GM18502 (cell line): ENCODE data around the gene TUT4.

Experiments
- ATAC-seq: cut with Tn5 transposase; IDR thresholded peaks from one replicate; pipeline ENCODE4 v1.9.1; 2021; ENCODE audit warnings: mild to moderate bottlenecking; ENCODE audit not compliant: unreplicated experiment, poor library complexity

The TUT4 gene

DNA sequence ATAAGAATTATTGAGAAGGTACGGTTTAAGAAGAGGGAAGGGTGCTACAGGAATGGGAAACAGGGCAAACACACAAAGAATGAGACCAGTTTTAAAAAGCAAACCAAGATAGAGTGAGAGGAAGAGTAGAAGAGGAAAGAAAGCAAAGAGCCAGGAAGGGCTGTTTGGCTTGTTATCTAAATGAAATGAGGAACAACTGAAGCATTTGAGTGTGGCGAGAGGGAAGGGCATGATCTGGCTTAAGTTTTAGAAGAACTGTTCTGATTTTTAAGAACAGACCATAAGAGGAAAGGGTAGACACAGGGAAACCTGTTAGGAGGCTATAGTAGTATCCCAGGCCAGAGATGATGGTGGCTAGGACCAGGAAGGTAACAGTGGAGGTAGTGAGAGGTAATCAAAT lies 73.8 kb downstream of the TUT4 start:
- no peak for ATAC-seq

DNA sequence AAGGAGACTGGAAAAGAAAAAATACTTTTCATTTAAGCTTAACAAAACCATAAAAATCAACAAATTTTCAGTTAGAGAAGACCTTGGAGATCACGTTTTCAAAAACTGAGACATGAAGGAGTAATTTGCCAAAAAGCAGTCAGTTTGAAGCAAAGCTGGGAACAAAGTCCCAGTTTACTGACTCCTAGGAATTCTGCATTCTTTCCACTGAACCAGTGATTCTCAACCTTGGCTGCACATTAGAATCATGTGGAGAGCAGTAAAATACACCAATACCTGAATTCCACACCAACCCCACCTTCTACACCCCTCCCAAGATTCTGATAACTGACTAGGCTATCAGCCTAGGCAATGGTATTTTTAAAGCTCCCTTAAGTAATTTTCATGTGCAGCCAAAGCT lies 75.0 kb downstream of the TUT4 start:
- no peak for ATAC-seq

DNA sequence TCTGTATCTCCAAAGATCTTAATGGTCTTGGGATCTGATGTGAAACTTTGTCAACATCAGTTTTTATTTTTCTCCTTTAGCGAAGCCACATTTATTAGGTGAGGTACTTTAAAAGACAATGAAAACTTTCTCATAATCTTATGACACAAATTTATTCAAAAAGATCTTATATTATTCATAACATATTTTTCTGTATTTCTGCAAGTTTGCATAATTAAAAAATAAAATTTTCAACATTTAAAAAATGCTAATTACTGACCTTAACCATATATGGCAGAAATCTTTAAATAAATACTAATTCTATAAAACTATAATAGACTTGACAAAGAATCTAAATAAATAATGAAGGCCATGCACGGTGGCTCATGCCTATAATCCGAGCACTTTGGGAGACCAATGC lies 75.9 kb downstream of the TUT4 start:
- no peak for ATAC-seq

DNA sequence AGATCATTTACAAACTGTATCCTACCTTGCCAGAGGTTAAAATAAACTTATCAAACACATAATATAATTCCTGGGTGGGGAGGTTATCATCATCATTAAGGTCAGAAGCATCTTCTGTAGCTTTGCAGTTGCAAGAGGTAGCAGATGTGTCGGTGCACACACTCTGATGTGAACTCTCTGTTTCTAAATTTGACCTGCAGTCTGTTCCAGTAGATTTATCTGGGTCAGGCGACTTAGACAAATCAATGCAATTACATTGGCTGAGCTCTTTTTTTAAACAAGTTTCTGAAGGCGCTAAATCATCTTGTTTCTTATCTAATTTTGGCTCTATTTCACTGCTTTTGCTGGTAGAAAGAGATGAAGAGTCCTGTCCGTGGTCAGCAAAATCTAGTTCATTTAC lies 78.1 kb downstream of the TUT4 start:
- ATAC-seq: no peak

DNA sequence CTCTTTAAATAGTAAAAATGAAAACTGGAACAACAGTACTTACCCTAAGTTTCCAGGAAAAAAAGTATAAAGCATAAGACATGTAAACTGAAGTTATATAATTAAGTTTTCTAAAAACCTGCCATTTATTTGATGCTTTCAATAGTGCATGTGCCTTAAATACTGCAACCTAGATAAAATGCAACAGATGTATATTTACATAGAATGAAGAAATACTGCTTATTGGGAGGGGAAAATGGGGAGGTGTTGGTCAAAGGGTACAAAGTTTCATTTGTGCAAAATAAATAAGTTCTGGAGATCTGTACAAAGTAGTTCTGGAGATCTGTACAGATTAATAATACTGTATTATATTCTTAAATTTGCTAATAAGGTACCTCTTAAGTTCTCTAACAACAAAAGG lies 79.9 kb downstream of the TUT4 start:
- ATAC-seq: no peak

DNA sequence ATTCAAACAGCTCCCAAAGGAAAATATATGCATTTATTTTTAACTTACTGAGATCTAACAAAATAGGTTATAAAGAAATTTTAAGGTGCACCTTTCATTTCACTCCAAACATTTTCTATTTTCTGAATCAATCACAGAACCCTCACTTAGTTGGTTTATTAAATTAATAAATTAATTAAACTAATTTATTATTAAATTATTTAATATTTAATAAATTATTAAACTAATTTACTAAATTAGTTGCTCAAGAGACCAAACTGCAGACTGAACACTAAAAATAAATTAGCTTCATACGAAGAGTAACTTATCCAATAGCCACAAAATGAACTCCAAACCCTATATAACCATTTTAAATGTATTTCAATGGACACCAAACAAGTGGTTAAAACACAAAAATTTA lies 80.5 kb downstream of the TUT4 start:
- ATAC-seq: no peak

DNA sequence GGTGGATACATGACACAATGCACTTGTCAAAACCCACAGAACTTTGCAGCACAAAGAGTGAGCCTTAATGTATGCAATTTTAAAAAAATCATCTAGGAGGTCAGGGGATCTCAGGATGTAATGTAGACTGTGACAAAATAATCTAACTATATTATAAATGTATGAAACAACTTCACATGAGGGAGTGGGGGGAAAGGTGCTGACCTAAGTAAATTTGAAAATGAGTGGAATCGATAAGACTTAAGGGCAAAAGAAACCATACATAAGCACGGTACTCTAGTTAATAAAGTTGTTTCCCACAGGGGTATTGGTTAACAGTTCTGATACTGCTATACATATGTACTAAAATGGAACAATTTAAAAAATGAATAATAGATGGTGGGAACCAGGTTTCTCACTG lies 83.8 kb downstream of the TUT4 start:
- ATAC-seq: no peak

DNA sequence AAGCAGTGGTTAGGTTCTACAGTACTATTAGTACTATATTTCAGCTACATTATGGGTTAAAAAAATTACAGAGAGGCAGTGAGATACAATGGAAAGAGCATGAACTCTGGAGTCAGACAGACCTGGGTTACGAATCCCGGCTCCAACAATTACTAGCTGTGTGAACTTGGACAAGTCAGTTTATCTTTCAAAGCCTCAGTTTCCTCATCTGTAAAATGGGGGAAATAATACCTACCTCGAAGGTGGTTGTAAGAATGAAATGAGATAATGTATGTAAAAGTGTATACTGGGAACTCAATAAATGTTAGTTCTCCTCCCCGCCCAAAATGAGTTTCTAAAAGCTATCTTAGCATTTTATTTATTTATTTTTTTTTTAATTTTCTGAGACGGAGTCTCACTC lies 89.0 kb downstream of the TUT4 start:
- ATAC-seq: no peak

DNA sequence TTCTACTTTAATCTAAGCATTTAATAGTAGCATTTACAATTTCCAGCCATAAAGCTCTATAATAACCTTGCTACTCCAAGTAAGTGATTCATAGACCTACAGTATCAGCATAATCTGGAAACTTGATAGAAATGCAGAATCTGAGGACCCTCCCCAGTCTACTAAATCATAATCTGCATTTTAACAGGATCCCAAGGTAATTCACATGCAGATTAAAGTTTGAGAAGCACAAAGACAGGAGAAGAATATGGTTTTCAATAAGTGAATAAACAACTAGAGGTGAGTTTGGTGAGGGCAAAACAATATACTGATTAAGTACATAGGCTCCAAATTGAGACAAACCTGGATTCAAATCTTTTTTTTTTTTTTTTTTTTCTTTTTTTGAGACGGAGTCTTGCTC lies 91.1 kb downstream of the TUT4 start:
- ATAC-seq: no peak

DNA sequence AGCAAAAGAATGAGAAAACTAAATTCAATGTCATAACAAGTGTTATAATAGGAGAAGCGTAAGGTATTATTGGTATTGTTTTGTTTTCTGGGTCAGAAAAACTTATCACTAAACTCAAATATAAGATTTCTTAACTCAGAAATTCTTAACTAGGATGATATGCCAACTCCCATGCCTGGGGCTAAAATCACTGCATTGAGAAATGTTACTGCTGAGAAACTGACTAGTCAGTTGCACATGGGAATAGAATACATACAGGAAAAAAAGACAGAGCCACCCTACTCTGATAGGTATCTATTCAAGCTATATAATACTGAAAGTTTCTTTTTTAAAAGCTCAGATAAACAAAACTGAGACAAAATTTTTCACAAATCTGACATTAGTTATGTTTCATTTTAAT lies 92.2 kb downstream of the TUT4 start:
- no peak for ATAC-seq

DNA sequence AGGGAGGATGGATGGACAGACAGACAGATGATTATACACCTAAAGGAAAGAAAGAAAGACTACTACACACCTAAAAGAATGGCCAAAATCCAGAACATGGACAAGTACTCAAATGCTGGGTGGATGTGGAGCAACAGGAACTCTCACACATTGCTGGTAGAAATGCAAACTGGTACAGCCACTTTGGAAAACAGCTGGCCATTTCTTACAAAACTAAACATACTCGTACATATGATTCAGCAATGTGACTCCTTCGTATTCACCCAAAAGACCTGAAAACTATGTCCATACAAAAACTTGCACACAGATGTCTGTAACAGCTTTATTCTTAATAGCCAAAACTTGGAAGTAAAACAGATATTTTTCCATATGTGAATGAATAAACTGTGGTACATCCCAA lies 97.2 kb downstream of the TUT4 start:
- no peak for ATAC-seq

DNA sequence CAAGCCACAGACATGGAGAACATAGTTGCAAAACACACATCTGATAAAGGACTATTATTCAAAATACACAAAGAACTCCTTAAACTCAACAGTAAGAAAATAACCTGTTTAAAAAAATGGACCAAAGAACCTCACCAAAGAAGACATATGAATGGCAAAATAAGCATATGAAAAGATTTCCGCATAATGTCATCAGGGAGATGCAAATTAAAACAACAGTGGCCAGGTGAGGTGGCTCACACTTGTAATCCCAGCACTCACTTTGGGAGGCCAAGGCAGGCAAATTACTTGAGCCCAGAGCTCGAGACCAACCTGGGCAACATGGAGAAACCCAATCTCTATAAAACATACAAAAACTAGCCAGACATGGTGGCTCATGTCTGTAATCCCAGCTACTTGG lies 98.1 kb downstream of the TUT4 start:
- no peak for ATAC-seq

DNA sequence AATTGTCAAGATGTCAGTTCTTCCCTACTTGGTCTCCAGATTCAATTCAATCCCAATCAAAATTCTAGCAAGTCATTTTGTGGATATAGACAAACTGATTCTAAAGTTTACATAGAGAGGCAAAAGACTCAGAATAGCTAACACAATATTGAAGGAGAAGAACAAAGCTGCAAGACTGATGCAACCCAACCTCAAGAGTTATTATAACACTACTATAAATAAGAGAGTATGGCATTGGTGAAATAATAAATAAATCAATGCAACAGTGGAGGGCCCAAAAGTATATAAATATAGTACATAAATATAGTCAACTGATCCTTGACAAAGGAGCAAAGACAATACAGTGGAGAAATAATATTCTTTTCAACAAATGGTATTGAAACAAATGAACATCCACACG lies 98.8 kb downstream of the TUT4 start:
- ATAC-seq: no peak

DNA sequence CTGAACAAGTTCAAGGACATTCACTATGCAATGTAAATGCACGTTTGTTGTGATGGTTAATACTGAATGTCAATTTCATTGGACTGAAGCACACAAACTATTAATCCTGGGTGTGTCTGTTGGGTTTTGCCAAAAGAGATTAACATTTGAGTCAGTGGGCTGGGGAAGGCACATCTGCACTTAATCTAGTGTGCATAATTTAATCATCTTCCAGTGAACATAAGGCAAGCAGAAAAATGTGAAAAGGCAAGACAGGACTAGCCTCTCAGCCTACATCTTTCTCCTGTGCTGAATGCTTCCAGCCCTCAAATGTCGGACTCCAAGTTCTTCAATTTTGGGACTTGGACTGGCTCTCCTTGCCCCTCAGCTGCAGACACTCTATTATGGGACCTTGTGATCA lies 108.4 kb downstream of the TUT4 start:
- ATAC-seq: no peak

DNA sequence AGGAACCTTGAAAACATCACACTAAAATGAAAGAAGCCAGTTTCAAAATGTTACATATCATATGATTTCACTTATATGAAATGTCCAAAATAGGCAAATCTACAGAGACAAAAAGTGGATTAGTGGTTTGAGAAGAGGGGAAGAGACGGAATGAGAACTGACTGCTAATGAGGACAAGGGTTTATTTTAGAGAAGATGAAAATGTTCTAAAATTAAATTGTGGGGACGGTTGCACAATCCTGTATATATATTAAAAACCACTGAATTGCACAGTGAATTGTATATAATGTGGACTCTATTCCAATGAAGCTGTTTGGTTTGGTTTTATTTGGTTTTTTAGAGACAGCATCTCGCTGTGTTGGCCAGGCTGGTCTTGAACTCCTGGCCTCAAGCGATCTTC lies 112.9 kb downstream of the TUT4 start:
- ATAC-seq: no peak

DNA sequence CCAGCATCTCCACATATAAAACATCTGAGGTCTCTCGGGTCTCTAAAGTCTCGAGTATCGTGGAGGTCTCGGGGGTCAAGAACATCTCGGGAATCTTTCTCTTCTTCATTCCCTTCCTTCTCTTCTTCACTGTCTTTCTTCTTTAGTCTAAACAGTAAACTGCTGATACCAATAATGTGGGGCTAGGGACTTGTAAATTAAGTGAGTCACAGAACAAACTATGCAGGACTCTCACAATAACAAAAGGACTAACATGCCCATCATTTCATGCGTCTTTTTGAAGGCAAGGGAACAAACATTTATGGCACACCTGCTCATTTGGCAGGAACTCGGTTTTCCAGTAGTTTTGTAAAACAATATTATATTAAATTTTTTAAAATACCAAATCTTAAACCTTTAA lies 116.1 kb downstream of the TUT4 start:
- no peak for ATAC-seq

DNA sequence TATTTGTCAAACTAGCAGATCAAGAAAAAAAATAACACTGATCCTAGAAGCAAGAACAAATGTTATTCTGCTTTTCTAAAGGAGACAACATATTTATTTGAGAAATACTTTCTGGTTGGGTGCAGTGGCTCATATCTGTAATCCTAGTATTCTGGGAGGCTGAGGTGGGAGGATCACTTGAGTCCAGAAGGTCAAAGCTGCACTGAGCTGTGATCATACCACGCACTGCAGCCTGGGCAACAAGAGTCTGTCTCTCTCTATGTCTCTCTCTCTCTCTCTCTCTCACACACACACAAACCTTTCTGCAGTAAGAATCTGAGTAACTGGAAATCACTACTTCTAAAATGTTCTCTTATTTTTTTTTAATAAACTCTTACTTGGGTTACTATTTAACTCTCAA lies 117.2 kb downstream of the TUT4 start:
- no peak for ATAC-seq

DNA sequence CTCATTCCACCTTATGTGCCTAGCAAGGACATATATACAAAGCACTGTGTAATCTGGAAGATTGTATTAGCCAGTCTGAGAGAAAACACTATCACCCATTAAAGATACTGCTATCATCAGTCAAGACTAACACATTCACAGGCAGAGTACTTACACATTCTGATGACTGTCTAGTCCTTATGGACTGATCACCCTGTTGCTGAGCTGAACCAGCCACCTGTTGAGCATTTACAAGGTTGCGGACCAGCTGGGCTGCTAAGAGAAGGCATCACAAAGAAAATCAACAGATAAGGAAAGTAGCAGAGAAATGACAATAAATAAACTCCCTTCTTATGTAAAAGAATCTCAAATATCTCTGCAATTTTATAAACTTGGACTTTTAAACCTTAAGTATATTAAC lies 117.7 kb downstream of the TUT4 start:
- ATAC-seq: no peak

DNA sequence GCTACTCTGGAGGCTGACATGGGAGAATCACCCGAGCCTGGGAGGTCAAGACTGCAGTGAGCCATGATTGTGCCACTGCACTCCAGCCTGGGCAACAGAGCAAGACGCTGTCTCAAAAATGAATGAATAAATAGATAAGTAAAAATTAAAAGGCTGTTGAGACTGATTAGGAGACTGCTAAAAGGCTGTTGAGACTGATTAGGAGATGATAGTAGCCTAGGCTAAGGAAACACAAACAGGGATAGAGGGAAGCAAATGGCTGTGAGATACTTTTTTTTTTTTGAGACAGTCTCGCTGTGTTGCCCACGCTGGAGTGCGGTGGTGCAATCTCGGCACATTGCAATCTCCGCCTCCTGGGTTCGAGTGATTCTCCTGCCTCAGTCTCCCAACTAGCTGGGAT lies 120.1 kb downstream of the TUT4 start:
- ATAC-seq: no peak

DNA sequence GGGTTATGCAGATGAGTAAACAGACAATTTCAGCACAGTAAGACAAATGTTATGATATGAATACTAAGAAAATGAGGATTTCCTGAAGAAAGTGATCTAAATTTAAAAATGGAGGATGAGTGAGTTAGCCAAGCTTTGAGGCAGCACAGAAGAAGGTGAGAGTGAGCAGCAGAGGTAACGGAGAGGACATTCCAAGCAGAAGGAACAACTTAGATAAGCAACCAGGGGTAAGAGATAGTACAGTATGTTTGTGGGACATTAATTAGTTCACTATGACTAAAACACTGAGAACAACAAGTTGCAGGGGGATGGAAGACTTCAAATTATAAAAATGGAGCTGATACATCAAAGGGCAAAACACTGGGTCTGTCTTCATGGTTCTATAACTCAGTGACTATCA lies 125.7 kb downstream of the TUT4 start:
- ATAC-seq: no peak

DNA sequence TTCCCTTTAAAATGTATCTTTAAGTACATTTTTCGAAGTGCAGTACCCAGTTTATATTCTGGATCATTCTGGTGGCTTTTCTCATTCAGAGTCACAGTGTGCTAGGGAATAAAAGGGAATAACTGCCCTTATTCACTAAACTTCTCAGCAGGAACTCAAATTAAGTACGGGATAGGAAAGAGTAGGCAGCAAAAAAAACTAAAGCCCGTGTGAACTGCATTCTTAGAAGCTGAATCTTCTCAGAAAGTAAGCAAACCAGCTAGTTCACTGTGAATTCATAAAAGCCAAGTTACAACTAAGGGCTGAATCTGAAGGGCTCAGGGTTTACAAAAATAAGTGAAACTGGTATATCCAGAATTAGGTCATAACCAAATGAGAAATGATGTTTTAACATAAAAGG lies 126.5 kb downstream of the TUT4 start:
- ATAC-seq: no peak

DNA sequence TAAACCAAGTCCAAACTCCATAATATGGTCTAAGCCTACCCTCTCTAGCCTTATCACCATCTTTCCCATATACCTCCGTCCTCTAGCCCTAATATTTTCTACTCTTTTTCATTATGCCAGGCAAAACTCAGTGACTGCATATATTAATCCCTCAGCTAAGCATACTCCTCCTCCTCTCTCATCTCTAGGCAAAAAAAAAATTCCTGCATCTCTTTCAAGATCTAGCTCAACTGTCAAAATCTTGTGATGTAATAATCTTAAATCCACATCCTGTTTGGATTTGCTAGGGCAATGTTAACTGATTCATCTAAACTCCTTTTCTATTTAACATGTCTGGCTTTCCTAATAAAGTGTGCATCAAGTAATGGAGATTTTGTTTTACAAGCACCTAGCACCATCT lies 128.1 kb downstream of the TUT4 start:
- ATAC-seq: no peak

DNA sequence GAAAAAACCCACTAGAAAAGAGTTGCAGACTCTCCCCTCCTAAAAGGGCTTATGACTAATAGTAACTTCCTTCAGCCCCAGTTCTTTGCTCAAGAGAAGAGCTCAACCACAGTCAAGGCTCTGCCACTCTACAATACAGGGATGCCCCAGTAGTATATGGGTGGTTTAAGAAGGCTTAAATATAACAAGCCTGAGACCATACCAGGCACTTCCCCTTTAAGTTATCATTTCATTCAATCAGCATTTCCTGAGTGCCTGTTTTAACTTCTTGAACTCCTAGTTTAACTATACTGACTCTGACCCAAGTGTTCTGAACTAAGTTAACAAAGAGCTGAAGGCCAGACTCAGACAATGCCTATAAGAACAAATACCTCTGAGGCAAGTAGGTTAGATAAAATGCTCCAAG lies 128.7 kb downstream of the TUT4 start:
- ATAC-seq: no peak

DNA sequence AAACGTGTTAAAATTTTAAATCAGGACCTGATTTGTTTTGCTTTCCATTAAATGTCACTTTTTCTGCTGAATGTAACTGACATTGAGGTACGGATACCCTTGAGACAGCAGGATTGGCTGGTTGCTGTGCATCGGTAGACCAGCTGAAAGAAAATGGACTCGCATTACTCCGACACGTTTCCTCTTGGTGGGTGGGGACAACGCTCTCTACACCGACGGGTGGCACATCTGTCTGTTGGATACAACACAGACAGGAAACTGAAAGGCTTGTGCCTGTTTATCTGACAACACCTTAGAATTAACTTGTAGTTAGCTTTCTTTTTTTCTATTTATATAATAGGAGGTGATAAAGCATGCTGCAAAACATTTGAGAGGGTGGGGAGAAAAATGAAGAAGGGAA lies 129.1 kb downstream of the TUT4 start:
- ATAC-seq: no peak
